K562 (cell line): Measurements from ENCODE around the gene ADAM23. TPM values are rescaled to one million over a fixed set of nuclear protein-coding genes. Genes with fewer than 3 reads are reported as not detected.

Source experiments
- ATAC-seq: fragments of 200-7000 bp; cut with Tn5 transposase; 3 replicates; pipeline ENCODE4 v1.9.1; 2020; ENCODE audit warnings: moderate library complexity
- BruUV-seq: library from RNA; stranded (reverse); fragments of 400-500 nt; replicated peaks from 2 replicates; lab custom pipeline; 2021; lab: Mats Ljungman, UMichigan
- CTCF ChIA-PET: fragments of 300-600 bp; formaldehyde crosslinking; extraction: SDS; loops from one replicate; lab custom pipeline; 2021; ENCODE audit warnings: low intra/inter-chr PET ratio; lab: Yijun Ruan, JAX
- POLR2A ChIA-PET: fragments of 300-600, 350-650 bp; sonication (Branson Sonifier 250); formaldehyde crosslinking; extraction: SDS; loops from one replicate; lab custom pipeline; 2021; ENCODE audit warnings: antibody characterized with exemption, inconsistent platforms; lab: Yijun Ruan, JAX
- DNase-seq, 4 experiments: peaks; one replicate each; pipeline versions ENCODE4 v3.0.0 to v3.0.0-alpha.2; 2011 to 2018; ENCODE audit warnings: low spot score in 3 of 4, mixed read lengths in 3 of 4; ENCODE audit errors: extremely low read depth in 1 of 4
- FAIRE-seq: peaks from 2 replicates; lab custom pipeline; 2011; peaks lifted over from hg19 to GRCh38; lab: Jason Lieb, UNC
- H2AFZ ChIP-seq: 2 replicates; pipeline ENCODE4 v1.6.0; 2011; ENCODE audit warnings: low read depth, low read length, control low read depth, inconsistent platforms
- H3K27ac ChIP-seq: fragments of 200-600 bp; 3 replicates; pipeline ENCODE4 v1.8.0; 2011; ENCODE audit warnings: low read depth, mild to moderate bottlenecking, control low read depth, inconsistent platforms, low read length, moderate library complexity, mixed read lengths; ENCODE audit errors: extremely low read depth
- H3K27me3 ChIP-seq, 2 experiments: fragments of 300-600 bp in 1 of 2; 2 replicates in 1 of 2; 3 replicates in 1 of 2; pipeline versions ENCODE4 v1.6.0 to v1.8.0; 2011; ENCODE audit warnings: inconsistent platforms in 2 of 2, low read length in 2 of 2, mild to moderate bottlenecking in 1 of 2, mixed read lengths in 1 of 2, moderate library complexity in 1 of 2; ENCODE audit not compliant: control insufficient read depth in 2 of 2, insufficient read depth in 2 of 2
- H3K36me3 ChIP-seq: fragments of 300-600 bp; 3 replicates; pipeline ENCODE4 v1.8.0; 2011; ENCODE audit warnings: mild to moderate bottlenecking, low read length, inconsistent platforms; ENCODE audit not compliant: control insufficient read depth, insufficient read depth
- H3K4me1 ChIP-seq, 2 experiments: fragments of 200-600 bp in 1 of 2; replicated peaks in 1 of 2; 2 replicates in 1 of 2; 3 replicates in 1 of 2; pipeline versions ENCODE4 v1.5.1 to v1.8.0; 2011; ENCODE audit warnings: inconsistent platforms in 2 of 2, low read length in 2 of 2, mild to moderate bottlenecking in 1 of 2, mixed read lengths in 1 of 2, moderate library complexity in 1 of 2; ENCODE audit not compliant: control insufficient read depth in 2 of 2, insufficient read depth in 2 of 2
- H3K4me2 ChIP-seq: 2 replicates; pipeline ENCODE4 v1.6.1; 2011; ENCODE audit warnings: low read length, control low read depth, inconsistent platforms, mixed read lengths; ENCODE audit not compliant: insufficient read depth
- H3K4me3 ChIP-seq: fragments of 200-600 bp; sonication (generic), shearing (Covaris generic); 2 replicates; pipeline ENCODE4 v1.5.1; 2016; ENCODE audit warnings: control low read depth, inconsistent platforms
- H3K79me2 ChIP-seq: fragments of 200-600 bp; 3 replicates; pipeline ENCODE4 v1.8.0; 2011; ENCODE audit warnings: low read length, inconsistent platforms; ENCODE audit not compliant: control insufficient read depth, insufficient read depth
- H3K9ac ChIP-seq, 2 experiments: 2 replicates each; pipeline versions ENCODE4 v1.6.0 to v1.6.1; 2011; ENCODE audit warnings: low read depth in 2 of 2, low read length in 2 of 2, control low read depth in 1 of 2, inconsistent platforms in 1 of 2, mild to moderate bottlenecking in 1 of 2, mixed read lengths in 1 of 2; ENCODE audit not compliant: insufficient read depth in 1 of 2
- H3K9me1 ChIP-seq: one replicate; pipeline ENCODE4 v1.6.0; 2011; ENCODE audit warnings: inconsistent platforms, mild to moderate bottlenecking, low read length, moderate library complexity; ENCODE audit not compliant: control insufficient read depth, insufficient read depth
- H3K9me3 ChIP-seq: replicated peaks from 2 replicates; pipeline ENCODE4 v1.5.1; 2011; ENCODE audit warnings: low read depth, low read length, inconsistent platforms; ENCODE audit not compliant: control insufficient read depth, insufficient read depth
- H4K20me1 ChIP-seq: replicated peaks from 2 replicates; pipeline ENCODE4 v1.6.1; 2011; ENCODE audit warnings: low read length, inconsistent platforms, mixed read lengths; ENCODE audit not compliant: control insufficient read depth, insufficient read depth
- CXXC5 ChIP-seq: fragments of 250-450 bp; sonication (Bioruptor Pico); IDR thresholded peaks from 2 replicates; pipeline ENCODE4 v1.8.0; 2022; ENCODE audit warnings: inconsistent platforms, mild to moderate bottlenecking, moderate library complexity
- ESRRB ChIP-seq: fragments of 250-450 bp; sonication (Bioruptor Pico); IDR thresholded peaks from 2 replicates; pipeline ENCODE4 v1.5.0; 2020; ENCODE audit warnings: mild to moderate bottlenecking, moderate library complexity, borderline replicate concordance
- EWSR1 ChIP-seq: fragments of 450-650 bp; IDR thresholded peaks from 2 replicates; pipeline ENCODE4 v1.6.1; 2018; ENCODE audit warnings: borderline replicate concordance, mild to moderate bottlenecking, low read depth, moderate library complexity; ENCODE audit not compliant: partially characterized antibody
- KAT8 ChIP-seq: fragments of 450-650 bp; IDR thresholded peaks from 2 replicates; pipeline ENCODE4 v1.6.1; 2016; ENCODE audit warnings: low read depth, mild to moderate bottlenecking
- MBD1 ChIP-seq: fragments of 250-450 bp; sonication (Bioruptor Pico); IDR thresholded peaks from 2 replicates; pipeline ENCODE4 v1.8.0; 2022; ENCODE audit warnings: inconsistent platforms
- MEF2A ChIP-seq: IDR thresholded peaks from 2 replicates; pipeline ENCODE4 v1.6.1; 2011; ENCODE audit warnings: low read depth, mild to moderate bottlenecking, low read length, moderate library complexity; ENCODE audit not compliant: control insufficient read depth
- MTA3 ChIP-seq: fragments of 450-650 bp; formaldehyde crosslinking; IDR thresholded peaks from 2 replicates; pipeline ENCODE4 v1.6.1; 2017; ENCODE audit warnings: mild to moderate bottlenecking, borderline replicate concordance
- RERE ChIP-seq: sonication (generic); formaldehyde crosslinking; IDR thresholded peaks from 2 replicates; pipeline ENCODE4 v1.8.0; 2023; ENCODE audit warnings: missing genetic modification reagents, mild to moderate bottlenecking, borderline replicate concordance
- STAG1 ChIP-seq: sonication (generic); formaldehyde crosslinking; IDR thresholded peaks from 2 replicates; pipeline ENCODE4 v1.5.0; 2020; ENCODE audit warnings: missing genetic modification reagents, borderline replicate concordance
- ZNF280A ChIP-seq: fragments of 450-650 bp; IDR thresholded peaks from 2 replicates; pipeline ENCODE4 v1.6.1; 2018; ENCODE audit warnings: mild to moderate bottlenecking, low read depth; ENCODE audit not compliant: partially characterized antibody
- ZNF324 ChIP-seq: fragments of 250-450 bp; sonication (Bioruptor Pico); IDR thresholded peaks from 2 replicates; pipeline ENCODE4 v1.4.0; 2020; ENCODE audit warnings: mild to moderate bottlenecking
- ZNF384 ChIP-seq: IDR thresholded peaks from 2 replicates; pipeline ENCODE4 v1.6.1; 2012; ENCODE audit warnings: low read depth, low read length, improper control_type of control experiment
- WGBS: fragments of 100-300 bp; shearing (Covaris generic); methylation state at CpG from one replicate; pipeline ENCODE4 v1.1.6; 2016; ENCODE audit warnings: low coverage, mixed read lengths; ENCODE audit not compliant: insufficient coverage; ENCODE audit errors: missing lambda C conversion rate; 5-methylcytosine and 5-hydroxymethylcytosine counted together
- in situ Hi-C: fragments of 300-500 bp; cut with MboI; formaldehyde crosslinking; loops from 4 replicates; pipeline ENCODE4 v1.15.0; 2018; ENCODE audit warnings: inconsistent platforms, mixed read lengths
- intact Hi-C: fragments of 100-400 bp; cut with micrococcal nuclease; formaldehyde crosslinking; loops from 2 replicates; pipeline ENCODE4 v1.14.2; 2022
- polyA plus RNA-seq, 8 experiments: library from polyadenylated mRNA; depleted of rRNA in 4 of 8; stranded (reverse) in 5 of 8; unstranded in 3 of 8; fragments of >200 nt; fragmentation: Nextera tagmentation in 2 of 8; fragmentation: Illumina TruSeq in 1 of 8; extraction: Ambion mirVana in 2 of 8; extraction: Trizol in 1 of 8; gene quantifications; 2 replicates each; pipeline versions ENCODE4 v1.2.1 to v1.2.3, GENCODE V29; 2011 to 2014; ENCODE audit warnings: inconsistent platforms in 1 of 8, missing spikeins in 1 of 8
- total RNA-seq, 7 experiments: library from RNA; depleted of rRNA in 6 of 7; stranded (reverse); fragments of >200 nt in 6 of 7; fragmentation: Illumina TruSeq in 2 of 7; extraction: Trizol in 2 of 7; gene quantifications; 2 replicates each; pipeline versions ENCODE4 v1.2.1 to v1.2.3, GENCODE V29; 2011 to 2021; ENCODE audit warnings: low replicate concordance in 1 of 7

Gene ADAM23
- total and polyA plus RNA-seq, 9 of the 15 experiments (the other 6 are each of a cell fraction or from before 2014, with no cell fraction given), result 0.02 TPM; not detected in 8

- BruUV-seq, result no TSS peak
- no peak for TF ChIP-seq EWSR1
- TF ChIP-seq ZNF324, result no peak
- no peak for TF ChIP-seq ESRRB (CRISPR knock-in tag)
- no peak for TF ChIP-seq ZNF384
- no peak for TF ChIP-seq MTA3
- no peak for TF ChIP-seq KAT8
- no peak for TF ChIP-seq RERE (CRISPR knock-in tag)
- TF ChIP-seq ZNF280A, result no peak
- TF ChIP-seq MEF2A, result no peak
- no peak for TF ChIP-seq CXXC5 (CRISPR knock-in tag)
- no peak for TF ChIP-seq STAG1 (CRISPR knock-in tag)
- TF ChIP-seq MBD1 (CRISPR knock-in tag), result no peak
Observed at GRCh38 chr2:206478340-206478739, 35.0 kb downstream of the ADAM23 start.

More at GRCh38 chr2:206478340-206478739, 35.0 kb downstream of the ADAM23 start:
- no peak for ATAC-seq
- Histone ChIP-seq H3K4me2 (no peak overlapping the region), H3K4me3 (no peak overlapping the region), H3K9me1 (no peaks in the 10 kb centered on the region), H2AFZ (no peak overlapping the region), H3K79me2 (no peaks in the 10 kb centered on the region), H3K27ac (no peak overlapping the region), H4K20me1 (no peaks in the 10 kb centered on the region), H3K9me3 (no peaks in the 10 kb centered on the region), H3K4me1 (no peaks in the 10 kb centered on the region; a peak in 1 of 5 replicates), H3K27me3 (no peaks in the 10 kb centered on the region), H3K9ac (no peak overlapping the region), H3K36me3 (no peaks in the 10 kb centered on the region)
- ChIA-PET CTCF (no interaction called here), POLR2A (no interaction called here)
- no peak for DNase-seq
- no peak for FAIRE-seq
- in situ Hi-C loops (no loop called here), intact Hi-C loops (no loop called here)
- 0% methylated on average over 3 of the region's 3 CpGs for WGBS
